OCI-LY1 (cell line): Measurements from ENCODE around the gene SFMBT2.
"Not testable (repeated sequence)": the region's sequence is repeated elsewhere in the genome, so short reads cannot be mapped to it uniquely, and the experiment has no call there.

Source experiments
- H2AFZ ChIP-seq: fragments of 200-600 bp; sonication (generic), shearing (Covaris generic); 2 replicates; pipeline ENCODE4 v1.6.0; 2014; ENCODE audit warnings: antibody characterized with exemption, mild to moderate bottlenecking, low read length
- H3F3A ChIP-seq: fragments of 200-600 bp; sonication (generic), shearing (Covaris generic); 2 replicates; pipeline ENCODE4 v1.6.0; 2014; ENCODE audit warnings: mild to moderate bottlenecking, antibody characterized with exemption, low read length, moderate library complexity; ENCODE audit not compliant: insufficient read depth
- H3K27ac ChIP-seq: fragments of 200-600 bp; sonication (generic); 2 replicates; pipeline ENCODE4 v1.5.1; 2014; ENCODE audit warnings: low read length, mixed run types, mild to moderate bottlenecking, low read depth; ENCODE audit not compliant: poor library complexity, severe bottlenecking
- H3K27me3 ChIP-seq: fragments of 200-600 bp; sonication (generic); 2 replicates; pipeline ENCODE4 v1.6.0; 2014; ENCODE audit warnings: antibody characterized with exemption, mild to moderate bottlenecking, low read length, moderate library complexity; ENCODE audit not compliant: insufficient read depth
- H3K36me3 ChIP-seq: fragments of 200-600 bp; sonication (generic); 2 replicates; pipeline ENCODE4 v1.6.1; 2014; ENCODE audit warnings: mild to moderate bottlenecking, antibody characterized with exemption, low read length, moderate library complexity, mixed read lengths; ENCODE audit not compliant: insufficient read depth
- H3K4me1 ChIP-seq: fragments of 200-600 bp; sonication (generic); 2 replicates; pipeline ENCODE4 v1.5.1; 2014; ENCODE audit warnings: mild to moderate bottlenecking, low read length, moderate library complexity; ENCODE audit not compliant: insufficient read depth, severe bottlenecking
- H3K4me2 ChIP-seq: fragments of 200-600 bp; sonication (generic), shearing (Covaris generic); 2 replicates; pipeline ENCODE4 v1.6.1; 2014; ENCODE audit warnings: low read length
- H3K4me3 ChIP-seq: fragments of 200-600 bp; sonication (generic); 2 replicates; pipeline ENCODE4 v1.5.1; 2014; ENCODE audit warnings: low read length, low read depth, mild to moderate bottlenecking, mixed read lengths; ENCODE audit not compliant: poor library complexity, severe bottlenecking
- H3K79me2 ChIP-seq: fragments of 200-600 bp; shearing (Covaris generic); 2 replicates; pipeline ENCODE4 v1.6.1; 2016; ENCODE audit warnings: mixed run types, low read length, mixed read lengths; ENCODE audit not compliant: insufficient read depth
- H3K9ac ChIP-seq: fragments of 200-600 bp; sonication (generic), shearing (Covaris generic); 2 replicates; pipeline ENCODE4 v1.6.1; 2014; ENCODE audit warnings: mild to moderate bottlenecking, low read length, mixed read lengths
- H3K9me2 ChIP-seq: fragments of 200-600 bp; sonication (generic), shearing (Covaris generic); 2 replicates; pipeline ENCODE4 v1.6.1; 2014; ENCODE audit warnings: low read depth, mild to moderate bottlenecking, low read length, mixed read lengths
- H3K9me3 ChIP-seq: fragments of 200-600 bp; shearing (Covaris generic); 2 replicates; pipeline ENCODE4 v1.6.1; 2014; ENCODE audit warnings: low read length, mixed read lengths
- H4K20me1 ChIP-seq: fragments of 200-600 bp; sonication (generic), shearing (Covaris generic); 2 replicates; pipeline ENCODE4 v1.6.0; 2016; ENCODE audit warnings: mild to moderate bottlenecking, low read length; ENCODE audit not compliant: insufficient read depth
- EZH2 ChIP-seq: fragments of 200-600 bp; sonication (generic), shearing (Covaris generic); IDR thresholded peaks from 2 replicates; pipeline ENCODE4 v1.8.0; 2017; ENCODE audit warnings: borderline replicate concordance, mixed run types, mild to moderate bottlenecking, antibody characterized with exemption, low read length, moderate library complexity, mixed read lengths
- TF ChIP-seq, protein P1 (sequence below): fragments of 200-600 bp; sonication (generic), shearing (Covaris generic); IDR thresholded peaks from 2 replicates; pipeline ENCODE4 v1.5.1; 2017; ENCODE audit warnings: mild to moderate bottlenecking, antibody characterized with exemption, low read length, moderate library complexity, mixed read lengths

The SFMBT2 gene

GRCh38 chr10:7218968-7219367 is 191.9 kb downstream of the SFMBT2 start:
- Histone ChIP-seq H3K9ac (no peak overlapping the region), H3K27ac (no peak overlapping the region), H3K4me3 (no peak overlapping the region), H3K36me3 (peaks cover 19% of the 10 kb centered on the region), H3K27me3 (no peaks in the 10 kb centered on the region), H4K20me1 (no peaks in the 10 kb centered on the region), H3K9me3 (no peaks in the 10 kb centered on the region), H2AFZ (no peak overlapping the region), H3K9me2 (no peaks in the 10 kb centered on the region), H3K79me2 (no peaks in the 10 kb centered on the region), H3F3A (no peaks in the 10 kb centered on the region), H3K4me1 (no peaks in the 10 kb centered on the region), H3K4me2 (no peak overlapping the region)
- TF ChIP-seq EZH2: no peak
- TF ChIP-seq, protein P1, sequence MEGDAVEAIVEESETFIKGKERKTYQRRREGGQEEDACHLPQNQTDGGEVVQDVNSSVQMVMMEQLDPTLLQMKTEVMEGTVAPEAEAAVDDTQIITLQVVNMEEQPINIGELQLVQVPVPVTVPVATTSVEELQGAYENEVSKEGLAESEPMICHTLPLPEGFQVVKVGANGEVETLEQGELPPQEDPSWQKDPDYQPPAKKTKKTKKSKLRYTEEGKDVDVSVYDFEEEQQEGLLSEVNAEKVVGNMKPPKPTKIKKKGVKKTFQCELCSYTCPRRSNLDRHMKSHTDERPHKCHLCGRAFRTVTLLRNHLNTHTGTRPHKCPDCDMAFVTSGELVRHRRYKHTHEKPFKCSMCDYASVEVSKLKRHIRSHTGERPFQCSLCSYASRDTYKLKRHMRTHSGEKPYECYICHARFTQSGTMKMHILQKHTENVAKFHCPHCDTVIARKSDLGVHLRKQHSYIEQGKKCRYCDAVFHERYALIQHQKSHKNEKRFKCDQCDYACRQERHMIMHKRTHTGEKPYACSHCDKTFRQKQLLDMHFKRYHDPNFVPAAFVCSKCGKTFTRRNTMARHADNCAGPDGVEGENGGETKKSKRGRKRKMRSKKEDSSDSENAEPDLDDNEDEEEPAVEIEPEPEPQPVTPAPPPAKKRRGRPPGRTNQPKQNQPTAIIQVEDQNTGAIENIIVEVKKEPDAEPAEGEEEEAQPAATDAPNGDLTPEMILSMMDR: no peak

DNA sequence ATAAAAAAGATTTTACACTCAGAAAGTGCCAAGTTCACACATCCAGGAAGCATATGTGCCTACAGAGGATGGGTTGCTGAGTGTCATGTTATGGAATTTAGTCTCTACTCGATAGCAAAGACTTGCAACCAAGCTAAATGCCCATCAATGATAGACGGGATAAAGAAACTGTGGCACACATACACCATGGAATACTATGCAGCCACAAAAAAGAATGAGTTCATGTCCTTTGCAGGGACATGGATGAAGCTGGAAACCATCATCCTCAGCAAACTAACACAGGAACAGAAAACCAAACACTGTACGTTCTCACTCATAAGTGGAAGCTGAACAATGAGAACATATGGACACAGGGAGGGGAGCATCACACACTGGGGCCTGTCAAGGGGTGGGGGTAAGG is 198.1 kb downstream of the SFMBT2 start:
- not testable (repeated sequence) for H4K20me1 ChIP-seq, H3K27me3 ChIP-seq, H3K9me3 ChIP-seq, H3K4me1 ChIP-seq, H3K27ac ChIP-seq, H3F3A ChIP-seq, H3K9me2 ChIP-seq, H3K9ac ChIP-seq, H2AFZ ChIP-seq, H3K4me3 ChIP-seq, H3K4me2 ChIP-seq, H3K79me2 ChIP-seq
- peaks cover 25% of the 10 kb centered on the region for H3K36me3 ChIP-seq

DNA sequence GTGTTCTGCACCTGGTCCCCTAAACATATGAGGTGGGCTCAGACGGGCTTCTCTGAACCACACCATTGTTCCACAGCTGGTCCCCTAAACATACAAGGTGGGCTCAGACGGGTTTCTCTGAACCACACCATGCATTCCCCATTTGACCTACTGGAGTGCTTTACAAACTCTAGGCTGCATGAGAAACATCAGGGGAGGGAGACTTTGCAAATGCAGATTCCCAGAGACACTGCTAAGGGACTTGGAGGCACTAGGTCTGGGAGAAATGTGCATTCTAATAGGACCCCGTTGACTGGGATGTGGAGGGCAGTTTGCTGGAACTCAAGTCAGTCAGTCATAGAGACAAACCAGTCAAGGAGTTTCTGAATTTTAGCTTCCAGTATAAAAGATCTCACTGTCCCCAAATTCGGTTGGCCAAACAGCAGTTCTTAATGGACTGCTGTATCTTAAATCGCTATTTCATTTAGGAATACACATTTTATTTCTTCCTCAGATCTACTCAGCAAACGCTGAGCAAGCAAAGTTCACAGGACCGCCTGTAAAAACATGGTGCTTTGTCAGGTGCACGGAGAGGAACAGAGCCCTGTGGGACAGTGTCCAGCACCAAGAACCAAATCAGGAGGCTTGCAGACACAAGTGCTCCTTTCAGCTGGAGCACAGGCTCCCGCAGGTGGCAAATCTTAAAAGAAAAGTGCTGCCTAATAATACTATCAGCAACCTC is 198.8 kb downstream of the SFMBT2 start:
- TF ChIP-seq EZH2: no peak
- TF ChIP-seq, protein P1: no peak
- no peaks in the 10 kb centered on the region for H3K4me1 ChIP-seq
- no peaks in the 10 kb centered on the region for H3F3A ChIP-seq
- no peaks in the 10 kb centered on the region for H3K9me2 ChIP-seq
- H3K9me3 ChIP-seq: no peaks in the 10 kb centered on the region
- H3K9ac ChIP-seq: no peak overlapping the region
- H3K4me2 ChIP-seq: no peak overlapping the region
- H3K4me3 ChIP-seq: no peak overlapping the region
- H3K27ac ChIP-seq: no peak overlapping the region
- H3K36me3 ChIP-seq: peaks cover 21% of the 10 kb centered on the region
- H2AFZ ChIP-seq: no peak overlapping the region
- no peaks in the 10 kb centered on the region for H3K79me2 ChIP-seq
- no peaks in the 10 kb centered on the region for H4K20me1 ChIP-seq
- no peaks in the 10 kb centered on the region for H3K27me3 ChIP-seq

GRCh38 chr10:7210516-7210915 is 200.3 kb downstream of the SFMBT2 start:
- no peak overlapping the region for H3K9ac ChIP-seq
- no peaks in the 10 kb centered on the region for H3K4me1 ChIP-seq
- H3K27ac ChIP-seq: no peak overlapping the region
- H3K4me3 ChIP-seq: no peak overlapping the region
- H3K79me2 ChIP-seq: no peaks in the 10 kb centered on the region
- no peak overlapping the region for H2AFZ ChIP-seq
- H3K9me3 ChIP-seq: no peaks in the 10 kb centered on the region
- peaks cover 21% of the 10 kb centered on the region for H3K36me3 ChIP-seq
- H3K9me2 ChIP-seq: no peaks in the 10 kb centered on the region
- H3K27me3 ChIP-seq: no peaks in the 10 kb centered on the region
- H3K4me2 ChIP-seq: no peak overlapping the region
- no peak for TF ChIP-seq EZH2
- TF ChIP-seq, protein P1: no peak
- no peaks in the 10 kb centered on the region for H3F3A ChIP-seq
- H4K20me1 ChIP-seq: no peaks in the 10 kb centered on the region
